K562 (cell line): ENCODE data around the gene EIF5. TPM values are rescaled to one million over a fixed set of nuclear protein-coding genes. Genes with fewer than 3 reads are reported as not detected.

ENCODE experiments used
- FOXK1 ChIP-seq: sonication (generic); formaldehyde crosslinking; IDR thresholded peaks from 2 replicates; pipeline ENCODE4 v1.8.0; 2022; ENCODE audit warnings: missing genetic modification reagents, mild to moderate bottlenecking, borderline replicate concordance
- SIN3A ChIP-seq, 2 experiments: fragments of 150-350 bp in 1 of 2; IDR thresholded peaks; 2 replicates each; pipeline ENCODE4 v1.6.1; 2011 to 2016; ENCODE audit warnings: borderline replicate concordance in 2 of 2, low read depth in 2 of 2, low read length in 2 of 2, mild to moderate bottlenecking in 2 of 2, moderate library complexity in 2 of 2; ENCODE audit not compliant: control insufficient read depth in 1 of 2
- STAG1 ChIP-seq: sonication (generic); formaldehyde crosslinking; IDR thresholded peaks from 2 replicates; pipeline ENCODE4 v1.5.0; 2020; ENCODE audit warnings: missing genetic modification reagents, borderline replicate concordance
- TARDBP ChIP-seq: fragments of 450-650 bp; IDR thresholded peaks from 2 replicates; pipeline ENCODE4 v1.6.1; 2016
- XRCC5 ChIP-seq: fragments of 200-400 bp; formaldehyde crosslinking; IDR thresholded peaks from 2 replicates; pipeline ENCODE4 v1.6.1; 2017; ENCODE audit warnings: low read depth, mild to moderate bottlenecking, low read length
- ZNF212 ChIP-seq: fragments of 450-650 bp; formaldehyde crosslinking; IDR thresholded peaks from 2 replicates; pipeline ENCODE4 v1.4.0; 2020; ENCODE audit warnings: mild to moderate bottlenecking
- polyA plus RNA-seq, 8 experiments: library from polyadenylated mRNA; depleted of rRNA in 4 of 8; stranded (reverse) in 5 of 8; unstranded in 3 of 8; fragments of >200 nt; fragmentation: Nextera tagmentation in 2 of 8; fragmentation: Illumina TruSeq in 1 of 8; extraction: Ambion mirVana in 2 of 8; extraction: Trizol in 1 of 8; gene quantifications; 2 replicates each; pipeline versions ENCODE4 v1.2.1 to v1.2.3, GENCODE V29; 2011 to 2014; ENCODE audit warnings: inconsistent platforms in 1 of 8, missing spikeins in 1 of 8
- total RNA-seq, 7 experiments: library from RNA; depleted of rRNA in 6 of 7; stranded (reverse); fragments of >200 nt in 6 of 7; fragmentation: Illumina TruSeq in 2 of 7; extraction: Trizol in 2 of 7; gene quantifications; 2 replicates each; pipeline versions ENCODE4 v1.2.1 to v1.2.3, GENCODE V29; 2011 to 2021; ENCODE audit warnings: low replicate concordance in 1 of 7
- TF ChIP-seq, protein P1 (sequence below): IDR thresholded peaks from 2 replicates; pipeline ENCODE4 v1.6.1; 2011; ENCODE audit warnings: borderline replicate concordance, low read depth, mild to moderate bottlenecking, moderate library complexity, low read length; ENCODE audit not compliant: insufficient read depth, poor library complexity, severe bottlenecking
- TF ChIP-seq, protein P2 (sequence below): fragments of 450-650 bp; formaldehyde crosslinking; IDR thresholded peaks from 2 replicates; pipeline ENCODE4 v1.4.0; 2020; ENCODE audit warnings: mild to moderate bottlenecking, moderate library complexity
- TF ChIP-seq, protein P3 (sequence below): fragments of 200-800 bp; sonication (Bioruptor generic); IDR thresholded peaks from 2 replicates; pipeline ENCODE4 v1.6.1; 2017; ENCODE audit warnings: missing genetic modification characterization, missing compliant biosample characterization
- TF ChIP-seq, protein P4 (sequence below), 2 experiments: fragments of 450-650 bp in 1 of 2; sonication (generic) in 1 of 2; formaldehyde crosslinking in 1 of 2; IDR thresholded peaks; 2 replicates each; pipeline versions ENCODE4 v1.7.1 to v1.9.0; 2016 to 2022; ENCODE audit warnings: inconsistent platforms in 1 of 2, mild to moderate bottlenecking in 1 of 2, missing genetic modification reagents in 1 of 2

EIF5 gene
- total and polyA plus RNA-seq, 9 of the 15 experiments (the other 6 are each of a cell fraction or from before 2014, with no cell fraction given): 92.7 to 442 (median 190) TPM

DNA sequence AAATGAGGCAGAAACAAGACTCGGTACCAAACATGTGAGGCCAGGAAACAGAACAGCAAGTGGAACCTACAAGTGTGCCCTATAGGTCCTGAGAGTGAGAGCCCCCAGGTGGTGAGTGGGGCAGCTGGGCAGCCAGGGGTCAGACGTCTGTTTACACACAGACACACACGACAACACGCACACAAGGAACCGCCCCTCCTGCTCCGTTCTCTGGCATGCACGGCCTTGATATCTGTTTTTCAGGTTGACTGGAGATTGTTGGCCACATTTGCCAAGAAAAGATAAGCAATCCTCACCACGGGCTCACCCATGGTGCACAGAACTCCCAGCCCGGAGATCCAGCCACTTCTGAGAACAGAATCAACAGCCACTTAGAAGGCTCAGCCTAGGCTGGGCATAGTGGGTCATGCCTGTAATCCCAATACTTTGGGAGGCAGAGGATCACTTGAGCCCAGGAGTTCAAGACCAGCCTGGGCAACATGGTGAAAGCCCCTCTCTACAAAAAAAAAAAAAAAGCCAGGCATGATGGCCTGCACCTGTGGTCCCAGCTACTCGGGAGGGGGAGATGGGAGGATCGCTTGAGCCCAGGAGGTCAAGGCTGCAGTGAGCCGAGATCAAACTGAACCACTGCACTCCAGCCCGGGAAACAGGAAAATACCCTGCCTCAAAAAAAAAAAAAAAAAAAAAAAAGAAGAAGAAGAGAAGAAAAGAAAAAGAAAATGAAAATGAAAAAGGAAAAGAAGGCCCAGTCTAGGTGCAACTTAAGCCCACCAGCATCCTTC is 19.4 kb upstream of the EIF5 start (continued):
- TF ChIP-seq, protein P1, sequence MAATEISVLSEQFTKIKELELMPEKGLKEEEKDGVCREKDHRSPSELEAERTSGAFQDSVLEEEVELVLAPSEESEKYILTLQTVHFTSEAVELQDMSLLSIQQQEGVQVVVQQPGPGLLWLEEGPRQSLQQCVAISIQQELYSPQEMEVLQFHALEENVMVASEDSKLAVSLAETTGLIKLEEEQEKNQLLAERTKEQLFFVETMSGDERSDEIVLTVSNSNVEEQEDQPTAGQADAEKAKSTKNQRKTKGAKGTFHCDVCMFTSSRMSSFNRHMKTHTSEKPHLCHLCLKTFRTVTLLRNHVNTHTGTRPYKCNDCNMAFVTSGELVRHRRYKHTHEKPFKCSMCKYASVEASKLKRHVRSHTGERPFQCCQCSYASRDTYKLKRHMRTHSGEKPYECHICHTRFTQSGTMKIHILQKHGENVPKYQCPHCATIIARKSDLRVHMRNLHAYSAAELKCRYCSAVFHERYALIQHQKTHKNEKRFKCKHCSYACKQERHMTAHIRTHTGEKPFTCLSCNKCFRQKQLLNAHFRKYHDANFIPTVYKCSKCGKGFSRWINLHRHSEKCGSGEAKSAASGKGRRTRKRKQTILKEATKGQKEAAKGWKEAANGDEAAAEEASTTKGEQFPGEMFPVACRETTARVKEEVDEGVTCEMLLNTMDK: no peak
- TF ChIP-seq, protein P2, sequence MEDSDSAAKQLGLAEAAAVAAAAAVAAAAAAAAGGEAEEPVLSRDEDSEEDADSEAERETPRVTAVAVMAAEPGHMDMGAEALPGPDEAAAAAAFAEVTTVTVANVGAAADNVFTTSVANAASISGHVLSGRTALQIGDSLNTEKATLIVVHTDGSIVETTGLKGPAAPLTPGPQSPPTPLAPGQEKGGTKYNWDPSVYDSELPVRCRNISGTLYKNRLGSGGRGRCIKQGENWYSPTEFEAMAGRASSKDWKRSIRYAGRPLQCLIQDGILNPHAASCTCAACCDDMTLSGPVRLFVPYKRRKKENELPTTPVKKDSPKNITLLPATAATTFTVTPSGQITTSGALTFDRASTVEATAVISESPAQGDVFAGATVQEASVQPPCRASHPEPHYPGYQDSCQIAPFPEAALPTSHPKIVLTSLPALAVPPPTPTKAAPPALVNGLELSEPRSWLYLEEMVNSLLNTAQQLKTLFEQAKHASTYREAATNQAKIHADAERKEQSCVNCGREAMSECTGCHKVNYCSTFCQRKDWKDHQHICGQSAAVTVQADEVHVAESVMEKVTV (CRISPR knock-in tag): no peak
- TF ChIP-seq STAG1 (CRISPR knock-in tag) (no peak), XRCC5 (no peak), FOXK1 (CRISPR knock-in tag) (no peak), SIN3A (IDR thresholded peaks at IDR 0.05; ENCODE audit: borderline replicate concordance in 2 of 2, control insufficient read depth in 1 of 2, low read depth in 2 of 2, low read length in 2 of 2) (no peak), TARDBP (no peak), ZNF212 (CRISPR knock-in tag) (no peak)
- TF ChIP-seq, protein P3, sequence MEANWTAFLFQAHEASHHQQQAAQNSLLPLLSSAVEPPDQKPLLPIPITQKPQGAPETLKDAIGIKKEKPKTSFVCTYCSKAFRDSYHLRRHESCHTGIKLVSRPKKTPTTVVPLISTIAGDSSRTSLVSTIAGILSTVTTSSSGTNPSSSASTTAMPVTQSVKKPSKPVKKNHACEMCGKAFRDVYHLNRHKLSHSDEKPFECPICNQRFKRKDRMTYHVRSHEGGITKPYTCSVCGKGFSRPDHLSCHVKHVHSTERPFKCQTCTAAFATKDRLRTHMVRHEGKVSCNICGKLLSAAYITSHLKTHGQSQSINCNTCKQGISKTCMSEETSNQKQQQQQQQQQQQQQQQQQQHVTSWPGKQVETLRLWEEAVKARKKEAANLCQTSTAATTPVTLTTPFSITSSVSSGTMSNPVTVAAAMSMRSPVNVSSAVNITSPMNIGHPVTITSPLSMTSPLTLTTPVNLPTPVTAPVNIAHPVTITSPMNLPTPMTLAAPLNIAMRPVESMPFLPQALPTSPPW (CRISPR knock-in tag): peak; percentile 50
- TF ChIP-seq, protein P4, sequence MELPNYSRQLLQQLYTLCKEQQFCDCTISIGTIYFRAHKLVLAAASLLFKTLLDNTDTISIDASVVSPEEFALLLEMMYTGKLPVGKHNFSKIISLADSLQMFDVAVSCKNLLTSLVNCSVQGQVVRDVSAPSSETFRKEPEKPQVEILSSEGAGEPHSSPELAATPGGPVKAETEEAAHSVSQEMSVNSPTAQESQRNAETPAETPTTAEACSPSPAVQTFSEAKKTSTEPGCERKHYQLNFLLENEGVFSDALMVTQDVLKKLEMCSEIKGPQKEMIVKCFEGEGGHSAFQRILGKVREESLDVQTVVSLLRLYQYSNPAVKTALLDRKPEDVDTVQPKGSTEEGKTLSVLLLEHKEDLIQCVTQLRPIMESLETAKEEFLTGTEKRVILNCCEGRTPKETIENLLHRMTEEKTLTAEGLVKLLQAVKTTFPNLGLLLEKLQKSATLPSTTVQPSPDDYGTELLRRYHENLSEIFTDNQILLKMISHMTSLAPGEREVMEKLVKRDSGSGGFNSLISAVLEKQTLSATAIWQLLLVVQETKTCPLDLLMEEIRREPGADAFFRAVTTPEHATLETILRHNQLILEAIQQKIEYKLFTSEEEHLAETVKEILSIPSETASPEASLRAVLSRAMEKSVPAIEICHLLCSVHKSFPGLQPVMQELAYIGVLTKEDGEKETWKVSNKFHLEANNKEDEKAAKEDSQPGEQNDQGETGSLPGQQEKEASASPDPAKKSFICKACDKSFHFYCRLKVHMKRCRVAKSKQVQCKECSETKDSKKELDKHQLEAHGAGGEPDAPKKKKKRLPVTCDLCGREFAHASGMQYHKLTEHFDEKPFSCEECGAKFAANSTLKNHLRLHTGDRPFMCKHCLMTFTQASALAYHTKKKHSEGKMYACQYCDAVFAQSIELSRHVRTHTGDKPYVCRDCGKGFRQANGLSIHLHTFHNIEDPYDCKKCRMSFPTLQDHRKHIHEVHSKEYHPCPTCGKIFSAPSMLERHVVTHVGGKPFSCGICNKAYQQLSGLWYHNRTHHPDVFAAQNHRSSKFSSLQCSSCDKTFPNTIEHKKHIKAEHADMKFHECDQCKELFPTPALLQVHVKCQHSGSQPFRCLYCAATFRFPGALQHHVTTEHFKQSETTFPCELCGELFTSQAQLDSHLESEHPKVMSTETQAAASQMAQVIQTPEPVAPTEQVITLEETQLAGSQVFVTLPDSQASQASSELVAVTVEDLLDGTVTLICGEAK (IDR thresholded peaks at IDR 0.05): no peak
- TF ChIP-seq, protein P4 (CRISPR knock-in tag; IDR thresholded peaks at IDR 0.05): no peak
